K562 (cell line): ENCODE results near the gene PTTG1IP. TPM values are rescaled to one million over a fixed set of nuclear protein-coding genes. Genes with fewer than 3 reads are reported as not detected.
A peak's percentile ranks its signal among the peaks of the same experiment; 100 is the strongest.

Experiments
- ERF ChIP-seq: fragments of 450-650 bp; formaldehyde crosslinking; IDR thresholded peaks from 2 replicates; pipeline ENCODE4 v1.4.0; 2020; ENCODE audit warnings: mild to moderate bottlenecking, mixed read lengths
- HDAC2 ChIP-seq: fragments of 450-650 bp; IDR thresholded peaks from 2 replicates; pipeline ENCODE4 v1.6.1; 2016; ENCODE audit warnings: mild to moderate bottlenecking
- HSF4 ChIP-seq: fragments of 250-450 bp; sonication (Bioruptor Pico); IDR thresholded peaks from 2 replicates; pipeline ENCODE4 v2.1.2; 2022; ENCODE audit warnings: mild to moderate bottlenecking, moderate library complexity, borderline replicate concordance
- NR2C2 ChIP-seq, 2 experiments: fragments of 200-800 bp in 1 of 2; sonication (Bioruptor generic) in 1 of 2; sonication (generic) in 1 of 2; formaldehyde crosslinking in 1 of 2; IDR thresholded peaks; 2 replicates each; pipeline versions ENCODE4 v1.6.1 to v1.8.0; 2016 to 2022; ENCODE audit warnings: mild to moderate bottlenecking in 1 of 2, missing compliant biosample characterization in 1 of 2, missing genetic modification characterization in 1 of 2, missing genetic modification reagents in 1 of 2
- SP1 ChIP-seq: sonication (generic); formaldehyde crosslinking; IDR thresholded peaks from 2 replicates; pipeline ENCODE4 v1.8.1; 2022; ENCODE audit warnings: mild to moderate bottlenecking, missing genetic modification reagents
- ZBTB17 ChIP-seq: fragments of 450-650 bp; formaldehyde crosslinking; IDR thresholded peaks from 2 replicates; pipeline ENCODE4 v1.4.0; 2020; ENCODE audit warnings: mild to moderate bottlenecking
- ZNF165 ChIP-seq: fragments of 250-450 bp; sonication (Bioruptor Pico); IDR thresholded peaks from 2 replicates; pipeline ENCODE4 v1.4.0; 2020; ENCODE audit warnings: borderline replicate concordance
- ZNF282 ChIP-seq: sonication (generic); formaldehyde crosslinking; IDR thresholded peaks from 2 replicates; pipeline ENCODE4 v1.8.1; 2023; ENCODE audit warnings: missing genetic modification reagents
- ZNF41 ChIP-seq: fragments of 250-450 bp; sonication (Bioruptor Pico); conservative IDR thresholded peaks from 2 replicates; pipeline ENCODE4 v1.4.0; 2020; ENCODE audit warnings: mild to moderate bottlenecking
- ZNF583 ChIP-seq: fragments of 250-450 bp; sonication (Bioruptor Pico); IDR thresholded peaks from 2 replicates; pipeline ENCODE4 v1.4.0; 2020
- polyA plus RNA-seq, 8 experiments: library from polyadenylated mRNA; depleted of rRNA in 4 of 8; stranded (reverse) in 5 of 8; unstranded in 3 of 8; fragments of >200 nt; fragmentation: Nextera tagmentation in 2 of 8; fragmentation: Illumina TruSeq in 1 of 8; extraction: Ambion mirVana in 2 of 8; extraction: Trizol in 1 of 8; gene quantifications; 2 replicates each; pipeline versions ENCODE4 v1.2.1 to v1.2.3, GENCODE V29; 2011 to 2014; ENCODE audit warnings: inconsistent platforms in 1 of 8, missing spikeins in 1 of 8
- total RNA-seq, 7 experiments: library from RNA; depleted of rRNA in 6 of 7; stranded (reverse); fragments of >200 nt in 6 of 7; fragmentation: Illumina TruSeq in 2 of 7; extraction: Trizol in 2 of 7; gene quantifications; 2 replicates each; pipeline versions ENCODE4 v1.2.1 to v1.2.3, GENCODE V29; 2011 to 2021; ENCODE audit warnings: low replicate concordance in 1 of 7
- TF ChIP-seq, protein P1 (sequence below): fragments of 250-450 bp; sonication (Bioruptor Pico); IDR thresholded peaks from 2 replicates; pipeline ENCODE4 v1.4.0; 2020; ENCODE audit warnings: mild to moderate bottlenecking, moderate library complexity, borderline replicate concordance
- TF ChIP-seq, protein P2 (sequence below): fragments of 450-650 bp; formaldehyde crosslinking; IDR thresholded peaks from 2 replicates; pipeline ENCODE4 v1.4.0; 2020; ENCODE audit warnings: mild to moderate bottlenecking, mixed read lengths
- TF ChIP-seq, protein P3 (sequence below): fragments of 200-800 bp; sonication (Bioruptor generic); IDR thresholded peaks from 2 replicates; pipeline ENCODE4 v1.6.1; 2016; ENCODE audit warnings: missing genetic modification characterization, missing compliant biosample characterization
- TF ChIP-seq, protein P4 (sequence below): fragments of 250-450 bp; sonication (Bioruptor Pico); IDR thresholded peaks from 2 replicates; pipeline ENCODE4 v1.5.0; 2021
- TF ChIP-seq, protein P5 (sequence below): fragments of 250-450 bp; sonication (Bioruptor Pico); IDR thresholded peaks from 2 replicates; pipeline ENCODE4 v1.4.0; 2020; ENCODE audit warnings: mild to moderate bottlenecking

Gene PTTG1IP
- total and polyA plus RNA-seq, 9 of the 15 experiments (the other 6 are each of a cell fraction or from before 2014, with no cell fraction given) = 5.0 to 99.3 (median 82.4) TPM

DNA sequence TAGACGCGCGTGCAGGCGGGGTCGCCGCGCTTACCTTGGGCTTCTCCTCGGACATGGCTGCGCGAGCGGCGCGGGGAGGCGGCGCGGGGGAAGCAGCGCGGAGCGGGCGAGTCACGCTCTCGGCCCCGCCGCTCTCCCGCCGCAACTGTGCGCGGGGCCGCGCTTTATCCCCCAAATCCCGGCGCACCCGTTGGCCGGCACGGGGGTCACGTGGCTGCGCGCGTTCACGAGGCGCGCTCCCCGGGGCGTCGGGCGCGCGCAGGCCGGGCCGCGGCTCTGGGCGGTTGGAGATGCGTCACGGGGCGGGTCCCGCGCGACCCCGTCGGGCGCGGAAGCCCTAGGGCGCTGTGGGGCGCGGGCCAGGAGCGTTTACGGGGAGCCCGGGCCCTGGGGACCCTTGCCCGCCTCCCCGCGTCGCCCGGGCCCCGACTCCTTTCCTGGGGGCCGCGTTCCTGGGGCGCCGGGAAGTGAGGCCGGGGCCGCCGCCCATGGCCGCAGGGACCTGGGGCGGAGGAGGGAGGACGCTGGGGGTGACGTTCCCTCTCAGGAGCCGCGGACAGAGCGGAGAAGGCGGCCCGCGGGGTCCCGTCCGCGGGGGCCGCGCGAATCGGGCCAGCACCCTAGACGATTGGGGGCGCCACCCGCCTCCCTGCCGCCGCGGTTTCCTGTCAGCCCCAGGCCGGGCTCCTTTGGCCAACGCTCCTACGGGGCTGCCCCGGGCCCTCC, 55.4 kb downstream of the PTTG1IP start, which contains the start of gene SUMO3 (continued):
- TF ChIP-seq NR2C2 (CRISPR knock-in tag; IDR thresholded peaks at IDR 0.05) (no peak), NR2C2 (tag; IDR thresholded peaks at IDR 0.05) (peak; percentile 81), HDAC2 (no peak), ZNF583 (CRISPR knock-in tag) (peak; percentile 98), ZNF165 (CRISPR knock-in tag) (peak; percentile 92; the same call in 1 of the 2 replicates), ZBTB17 (peak; percentile 86), ERF (CRISPR knock-in tag) (peak; percentile 99), HSF4 (CRISPR knock-in tag) (peak; percentile 91; the same call in 1 of the 2 replicates), SP1 (CRISPR knock-in tag) (0 out of 2 replicates have a peak, but pooled peaks have one; percentile 39), ZNF41 (peak; percentile 75; the same call in 1 of the 2 replicates), ZNF282 (CRISPR knock-in tag) (no peak)
- TF ChIP-seq, protein P1, sequence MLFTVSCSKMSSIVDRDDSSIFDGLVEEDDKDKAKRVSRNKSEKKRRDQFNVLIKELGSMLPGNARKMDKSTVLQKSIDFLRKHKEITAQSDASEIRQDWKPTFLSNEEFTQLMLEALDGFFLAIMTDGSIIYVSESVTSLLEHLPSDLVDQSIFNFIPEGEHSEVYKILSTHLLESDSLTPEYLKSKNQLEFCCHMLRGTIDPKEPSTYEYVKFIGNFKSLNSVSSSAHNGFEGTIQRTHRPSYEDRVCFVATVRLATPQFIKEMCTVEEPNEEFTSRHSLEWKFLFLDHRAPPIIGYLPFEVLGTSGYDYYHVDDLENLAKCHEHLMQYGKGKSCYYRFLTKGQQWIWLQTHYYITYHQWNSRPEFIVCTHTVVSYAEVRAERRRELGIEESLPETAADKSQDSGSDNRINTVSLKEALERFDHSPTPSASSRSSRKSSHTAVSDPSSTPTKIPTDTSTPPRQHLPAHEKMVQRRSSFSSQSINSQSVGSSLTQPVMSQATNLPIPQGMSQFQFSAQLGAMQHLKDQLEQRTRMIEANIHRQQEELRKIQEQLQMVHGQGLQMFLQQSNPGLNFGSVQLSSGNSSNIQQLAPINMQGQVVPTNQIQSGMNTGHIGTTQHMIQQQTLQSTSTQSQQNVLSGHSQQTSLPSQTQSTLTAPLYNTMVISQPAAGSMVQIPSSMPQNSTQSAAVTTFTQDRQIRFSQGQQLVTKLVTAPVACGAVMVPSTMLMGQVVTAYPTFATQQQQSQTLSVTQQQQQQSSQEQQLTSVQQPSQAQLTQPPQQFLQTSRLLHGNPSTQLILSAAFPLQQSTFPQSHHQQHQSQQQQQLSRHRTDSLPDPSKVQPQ = peak; percentile 76; the same call in 1 of the 2 replicates
- TF ChIP-seq, protein P2, sequence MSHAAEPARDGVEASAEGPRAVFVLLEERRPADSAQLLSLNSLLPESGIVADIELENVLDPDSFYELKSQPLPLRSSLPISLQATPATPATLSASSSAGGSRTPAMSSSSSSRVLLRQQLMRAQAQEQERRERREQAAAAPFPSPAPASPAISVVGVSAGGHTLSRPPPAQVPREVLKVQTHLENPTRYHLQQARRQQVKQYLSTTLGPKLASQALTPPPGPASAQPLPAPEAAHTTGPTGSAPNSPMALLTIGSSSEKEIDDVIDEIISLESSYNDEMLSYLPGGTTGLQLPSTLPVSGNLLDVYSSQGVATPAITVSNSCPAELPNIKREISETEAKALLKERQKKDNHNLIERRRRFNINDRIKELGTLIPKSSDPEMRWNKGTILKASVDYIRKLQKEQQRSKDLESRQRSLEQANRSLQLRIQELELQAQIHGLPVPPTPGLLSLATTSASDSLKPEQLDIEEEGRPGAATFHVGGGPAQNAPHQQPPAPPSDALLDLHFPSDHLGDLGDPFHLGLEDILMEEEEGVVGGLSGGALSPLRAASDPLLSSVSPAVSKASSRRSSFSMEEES (CRISPR knock-in tag) = peak; percentile 95
- TF ChIP-seq, protein P3, sequence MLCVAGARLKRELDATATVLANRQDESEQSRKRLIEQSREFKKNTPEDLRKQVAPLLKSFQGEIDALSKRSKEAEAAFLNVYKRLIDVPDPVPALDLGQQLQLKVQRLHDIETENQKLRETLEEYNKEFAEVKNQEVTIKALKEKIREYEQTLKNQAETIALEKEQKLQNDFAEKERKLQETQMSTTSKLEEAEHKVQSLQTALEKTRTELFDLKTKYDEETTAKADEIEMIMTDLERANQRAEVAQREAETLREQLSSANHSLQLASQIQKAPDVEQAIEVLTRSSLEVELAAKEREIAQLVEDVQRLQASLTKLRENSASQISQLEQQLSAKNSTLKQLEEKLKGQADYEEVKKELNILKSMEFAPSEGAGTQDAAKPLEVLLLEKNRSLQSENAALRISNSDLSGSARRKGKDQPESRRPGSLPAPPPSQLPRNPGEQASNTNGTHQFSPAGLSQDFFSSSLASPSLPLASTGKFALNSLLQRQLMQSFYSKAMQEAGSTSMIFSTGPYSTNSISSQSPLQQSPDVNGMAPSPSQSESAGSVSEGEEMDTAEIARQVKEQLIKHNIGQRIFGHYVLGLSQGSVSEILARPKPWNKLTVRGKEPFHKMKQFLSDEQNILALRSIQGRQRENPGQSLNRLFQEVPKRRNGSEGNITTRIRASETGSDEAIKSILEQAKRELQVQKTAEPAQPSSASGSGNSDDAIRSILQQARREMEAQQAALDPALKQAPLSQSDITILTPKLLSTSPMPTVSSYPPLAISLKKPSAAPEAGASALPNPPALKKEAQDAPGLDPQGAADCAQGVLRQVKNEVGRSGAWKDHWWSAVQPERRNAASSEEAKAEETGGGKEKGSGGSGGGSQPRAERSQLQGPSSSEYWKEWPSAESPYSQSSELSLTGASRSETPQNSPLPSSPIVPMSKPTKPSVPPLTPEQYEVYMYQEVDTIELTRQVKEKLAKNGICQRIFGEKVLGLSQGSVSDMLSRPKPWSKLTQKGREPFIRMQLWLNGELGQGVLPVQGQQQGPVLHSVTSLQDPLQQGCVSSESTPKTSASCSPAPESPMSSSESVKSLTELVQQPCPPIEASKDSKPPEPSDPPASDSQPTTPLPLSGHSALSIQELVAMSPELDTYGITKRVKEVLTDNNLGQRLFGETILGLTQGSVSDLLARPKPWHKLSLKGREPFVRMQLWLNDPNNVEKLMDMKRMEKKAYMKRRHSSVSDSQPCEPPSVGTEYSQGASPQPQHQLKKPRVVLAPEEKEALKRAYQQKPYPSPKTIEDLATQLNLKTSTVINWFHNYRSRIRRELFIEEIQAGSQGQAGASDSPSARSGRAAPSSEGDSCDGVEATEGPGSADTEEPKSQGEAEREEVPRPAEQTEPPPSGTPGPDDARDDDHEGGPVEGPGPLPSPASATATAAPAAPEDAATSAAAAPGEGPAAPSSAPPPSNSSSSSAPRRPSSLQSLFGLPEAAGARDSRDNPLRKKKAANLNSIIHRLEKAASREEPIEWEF = peak; percentile 91
- TF ChIP-seq, protein P4, sequence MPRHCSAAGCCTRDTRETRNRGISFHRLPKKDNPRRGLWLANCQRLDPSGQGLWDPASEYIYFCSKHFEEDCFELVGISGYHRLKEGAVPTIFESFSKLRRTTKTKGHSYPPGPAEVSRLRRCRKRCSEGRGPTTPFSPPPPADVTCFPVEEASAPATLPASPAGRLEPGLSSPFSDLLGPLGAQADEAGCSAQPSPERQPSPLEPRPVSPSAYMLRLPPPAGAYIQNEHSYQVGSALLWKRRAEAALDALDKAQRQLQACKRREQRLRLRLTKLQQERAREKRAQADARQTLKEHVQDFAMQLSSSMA (CRISPR knock-in tag) = no peak; the same call in 1 of the 2 replicates
- TF ChIP-seq, protein P5, sequence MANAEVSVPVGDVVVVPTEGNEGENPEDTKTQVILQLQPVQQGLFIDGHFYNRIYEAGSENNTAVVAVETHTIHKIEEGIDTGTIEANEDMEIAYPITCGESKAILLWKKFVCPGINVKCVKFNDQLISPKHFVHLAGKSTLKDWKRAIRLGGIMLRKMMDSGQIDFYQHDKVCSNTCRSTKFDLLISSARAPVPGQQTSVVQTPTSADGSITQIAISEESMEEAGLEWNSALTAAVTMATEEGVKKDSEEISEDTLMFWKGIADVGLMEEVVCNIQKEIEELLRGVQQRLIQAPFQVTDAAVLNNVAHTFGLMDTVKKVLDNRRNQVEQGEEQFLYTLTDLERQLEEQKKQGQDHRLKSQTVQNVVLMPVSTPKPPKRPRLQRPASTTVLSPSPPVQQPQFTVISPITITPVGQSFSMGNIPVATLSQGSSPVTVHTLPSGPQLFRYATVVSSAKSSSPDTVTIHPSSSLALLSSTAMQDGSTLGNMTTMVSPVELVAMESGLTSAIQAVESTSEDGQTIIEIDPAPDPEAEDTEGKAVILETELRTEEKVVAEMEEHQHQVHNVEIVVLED (CRISPR knock-in tag) = peak; percentile 73
